Mucosa of stomach (tissue), 1 donor: ENCODE data around the gene PDCD11.
"Not testable (repeated sequence)": the region's sequence is repeated elsewhere in the genome, so short reads cannot be mapped to it uniquely, and the experiment has no call there.

Experiments
- H3K27me3 ChIP-seq: one replicate; pipeline ENCODE4 v1.7.0; 2013; ENCODE audit warnings: mild to moderate bottlenecking, low read length; ENCODE audit not compliant: control insufficient read depth, insufficient read depth
- H3K36me3 ChIP-seq: one replicate; pipeline ENCODE4 v1.7.0; 2013; ENCODE audit warnings: low read length; ENCODE audit not compliant: control insufficient read depth, insufficient read depth
- H3K4me1 ChIP-seq: one replicate; pipeline ENCODE4 v1.7.0; 2013; ENCODE audit warnings: mild to moderate bottlenecking, low read length; ENCODE audit not compliant: control insufficient read depth, insufficient read depth
- H3K4me3 ChIP-seq: one replicate; pipeline ENCODE4 v1.7.0; 2013; ENCODE audit warnings: low read length
- H3K9ac ChIP-seq: one replicate; pipeline ENCODE4 v1.7.0; 2013; ENCODE audit warnings: mild to moderate bottlenecking, low read length, moderate library complexity
- H3K9me3 ChIP-seq: one replicate; pipeline ENCODE4 v1.7.0; 2013; ENCODE audit warnings: mild to moderate bottlenecking, low read length, moderate library complexity; ENCODE audit not compliant: control insufficient read depth
- donor health status: Pancreatic carcinoma.

PDCD11 gene

GRCh38 chr10:103470761-103471653 lies 74.6 kb downstream of the PDCD11 start:
- Histone ChIP-seq H3K9me3 (no peaks in the 10 kb centered on the region), H3K36me3 (no peaks in the 10 kb centered on the region), H3K9ac (no peak overlapping the region), H3K4me3 (no peak overlapping the region), H3K27me3 (no peaks in the 10 kb centered on the region), H3K4me1 (peaks cover 10% of the 10 kb centered on the region)

GRCh38 chr10:103472005-103472404 lies 75.6 kb downstream of the PDCD11 start:
- Histone ChIP-seq H3K4me3 (no peak overlapping the region), H3K27me3 (no peaks in the 10 kb centered on the region), H3K36me3 (no peaks in the 10 kb centered on the region), H3K9ac (no peak overlapping the region), H3K9me3 (no peaks in the 10 kb centered on the region), H3K4me1 (peaks cover 10% of the 10 kb centered on the region)

GRCh38 chr10:103473261-103473671 lies 76.8 kb downstream of the PDCD11 start:
- no peaks in the 10 kb centered on the region for H3K27me3 ChIP-seq
- no peak overlapping the region for H3K4me3 ChIP-seq
- H3K9ac ChIP-seq = no peak overlapping the region
- no peaks in the 10 kb centered on the region for H3K36me3 ChIP-seq
- H3K4me1 ChIP-seq = peaks cover 10% of the 10 kb centered on the region
- no peaks in the 10 kb centered on the region for H3K9me3 ChIP-seq

- Histone ChIP-seq H3K36me3 (no peaks in the 10 kb centered on the region), H3K9me3 (no peaks in the 10 kb centered on the region), H3K9ac (no peak overlapping the region), H3K4me1 (peaks cover 14% of the 10 kb centered on the region), H3K27me3 (no peaks in the 10 kb centered on the region), H3K4me3 (no peak overlapping the region)
Observed at GRCh38 chr10:103474077-103474476, 77.7 kb downstream of the PDCD11 start.

GRCh38 chr10:103475437-103475836 lies 79.0 kb downstream of the PDCD11 start:
- no peak overlapping the region for H3K4me3 ChIP-seq
- H3K9me3 ChIP-seq = no peaks in the 10 kb centered on the region
- peaks cover 19% of the 10 kb centered on the region for H3K4me1 ChIP-seq
- H3K36me3 ChIP-seq = no peaks in the 10 kb centered on the region
- no peak overlapping the region for H3K9ac ChIP-seq
- H3K27me3 ChIP-seq = no peaks in the 10 kb centered on the region

DNA sequence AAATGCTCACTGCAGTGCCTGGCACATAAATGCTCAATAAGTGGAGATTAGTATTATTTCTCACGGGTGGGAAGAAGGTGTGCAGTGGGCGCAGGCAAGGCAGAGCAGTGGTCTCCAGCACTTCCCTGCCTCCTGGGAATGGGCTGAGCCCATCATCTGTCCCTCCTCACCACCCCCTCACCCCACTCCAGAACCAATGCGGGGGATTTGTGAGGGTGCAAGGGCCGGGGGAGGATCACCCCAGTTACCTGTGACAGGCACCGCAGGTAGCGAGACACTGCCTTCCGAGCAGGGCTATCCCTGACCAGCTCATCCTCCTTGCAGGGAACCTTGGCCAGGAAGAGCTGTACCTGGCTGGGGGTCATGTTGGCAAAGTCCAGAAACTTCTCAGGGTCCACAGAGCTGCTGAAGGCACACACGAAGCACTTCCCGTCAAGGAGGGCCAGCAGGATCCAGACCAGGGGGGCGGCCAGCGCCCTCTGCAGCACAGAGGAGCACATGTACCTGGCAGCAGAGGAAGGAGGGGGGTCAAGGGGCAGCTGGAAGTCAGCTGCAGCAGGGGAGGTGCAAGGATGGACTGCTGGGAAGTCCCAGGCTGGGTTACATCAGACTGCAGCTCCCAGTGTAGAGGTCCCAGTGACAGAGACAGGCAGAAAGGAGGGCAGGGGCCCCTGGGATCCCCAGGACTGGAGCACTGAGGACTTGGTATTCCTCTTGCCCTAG lies 79.8 kb downstream of the PDCD11 start:
- Histone ChIP-seq H3K27me3 (no peaks in the 10 kb centered on the region), H3K9me3 (no peaks in the 10 kb centered on the region), H3K36me3 (no peaks in the 10 kb centered on the region), H3K4me1 (peaks cover 14% of the 10 kb centered on the region), H3K9ac (no peak overlapping the region), H3K4me3 (no peak overlapping the region)

GRCh38 chr10:103478671-103479070 lies 82.2 kb downstream of the PDCD11 start:
- no peak overlapping the region for H3K9ac ChIP-seq
- no peak overlapping the region for H3K4me3 ChIP-seq
- H3K9me3 ChIP-seq = no peaks in the 10 kb centered on the region
- no peaks in the 10 kb centered on the region for H3K36me3 ChIP-seq
- no peaks in the 10 kb centered on the region for H3K27me3 ChIP-seq
- peaks cover 9% of the 10 kb centered on the region for H3K4me1 ChIP-seq

DNA sequence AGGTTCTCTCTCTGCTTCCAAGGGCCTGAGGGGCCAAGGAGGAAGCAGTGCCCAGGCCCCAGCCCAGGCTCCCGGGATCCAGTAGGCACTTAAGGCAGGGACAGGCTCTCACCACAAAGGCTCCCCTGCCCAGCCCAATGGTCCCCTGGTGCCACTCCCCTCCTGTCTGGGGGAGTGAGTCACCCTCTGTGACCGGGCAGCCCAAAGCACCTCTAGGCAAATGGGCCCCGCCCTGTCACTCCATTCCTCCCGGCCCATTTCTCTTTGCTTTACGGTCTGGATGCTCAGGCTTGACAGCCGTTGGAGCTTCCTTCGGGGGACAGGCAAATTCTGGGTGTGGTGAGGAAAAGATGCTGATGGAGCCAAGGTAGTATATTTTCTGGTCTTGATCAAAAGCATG lies 82.7 kb downstream of the PDCD11 start, which contains the start of gene CALHM3:
CALHM3 (minus strand) TSS at position 106 of the 400 bp plus-strand sequence. CDS start 208 bp downstream, outside the sequence.
- Histone ChIP-seq H3K4me1 (peaks cover 9% of the 10 kb centered on the region), H3K9me3 (no peaks in the 10 kb centered on the region), H3K4me3 (no peak within 1 kb of the TSS), H3K27me3 (no peaks in the 10 kb centered on the region), H3K9ac (no peak within 1 kb of the TSS), H3K36me3 (no peaks in the 10 kb centered on the region)

- Histone ChIP-seq H3K36me3 (no peaks in the 10 kb centered on the region), H3K27me3 (no peaks in the 10 kb centered on the region), H3K9me3 (no peaks in the 10 kb centered on the region), H3K4me1 (peaks cover 9% of the 10 kb centered on the region), H3K4me3 (no peak overlapping the region), H3K9ac (no peak overlapping the region)
Observed at GRCh38 chr10:103480521-103480920, 84.1 kb downstream of the PDCD11 start.

DNA sequence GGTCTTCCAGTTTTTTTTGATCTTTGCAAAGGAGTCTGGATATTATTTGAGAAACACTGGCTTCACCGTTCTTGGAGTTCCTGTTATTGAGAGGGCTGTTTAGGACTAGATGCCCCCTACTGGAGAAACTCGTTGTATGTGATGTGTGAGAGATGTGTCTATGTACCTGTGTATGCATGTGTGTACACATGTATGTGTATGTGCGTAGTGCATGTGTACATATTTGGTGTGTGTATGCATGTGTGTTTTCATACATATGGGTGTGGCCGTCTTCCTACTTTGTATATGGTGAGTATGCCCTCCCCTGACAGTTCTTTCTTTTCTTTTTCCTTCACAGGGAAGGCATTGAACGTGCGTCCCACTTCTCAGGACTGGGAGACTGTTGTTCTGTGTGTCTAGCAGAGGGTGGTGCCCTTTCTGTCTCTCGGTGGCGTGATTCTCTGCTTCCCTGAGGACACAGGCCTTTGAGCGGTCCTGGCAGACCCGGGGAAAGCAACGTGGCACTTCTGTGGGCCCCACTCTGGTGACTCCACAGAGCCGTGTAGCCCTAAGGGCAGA lies 85.6 kb downstream of the PDCD11 start:
- no peak overlapping the region for H3K4me3 ChIP-seq
- no peak overlapping the region for H3K9ac ChIP-seq
- no peaks in the 10 kb centered on the region for H3K27me3 ChIP-seq
- H3K9me3 ChIP-seq = no peaks in the 10 kb centered on the region
- peaks cover 9% of the 10 kb centered on the region for H3K4me1 ChIP-seq
- H3K36me3 ChIP-seq = no peaks in the 10 kb centered on the region

- not testable (repeated sequence) for H3K4me1 ChIP-seq, H3K27me3 ChIP-seq, H3K36me3 ChIP-seq, H3K9me3 ChIP-seq, H3K9ac ChIP-seq, H3K4me3 ChIP-seq
Observed at GRCh38 chr10:103486635-103487409, 90.4 kb downstream of the PDCD11 start.
